Amniotic epithelial cell (primary cell): ENCODE data around the gene FNDC4.

Experiments used
- DNase-seq: peaks from one replicate; pipeline ENCODE4 v3.0.0-alpha.2; 2010; ENCODE audit warnings: low read depth

The FNDC4 gene

DNA sequence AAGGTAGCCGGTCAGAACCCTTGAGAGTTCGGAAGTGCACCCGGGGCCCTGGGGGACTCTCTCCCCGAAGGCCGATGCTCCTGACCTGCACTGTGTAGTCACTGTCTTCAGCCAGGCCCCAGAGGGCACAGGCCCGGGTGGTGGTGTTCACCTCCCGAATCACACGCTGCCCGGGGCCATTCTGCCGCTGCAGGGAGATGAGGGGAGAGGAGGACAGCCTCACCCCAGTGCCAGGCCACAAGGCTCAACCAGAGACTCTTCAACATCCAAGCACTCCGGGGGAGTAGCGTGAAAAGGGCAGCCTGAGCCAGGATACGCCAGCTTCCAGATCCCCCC lies 1.1 kb downstream of the FNDC4 start:
- DNase-seq, result peak; percentile 84

DNA sequence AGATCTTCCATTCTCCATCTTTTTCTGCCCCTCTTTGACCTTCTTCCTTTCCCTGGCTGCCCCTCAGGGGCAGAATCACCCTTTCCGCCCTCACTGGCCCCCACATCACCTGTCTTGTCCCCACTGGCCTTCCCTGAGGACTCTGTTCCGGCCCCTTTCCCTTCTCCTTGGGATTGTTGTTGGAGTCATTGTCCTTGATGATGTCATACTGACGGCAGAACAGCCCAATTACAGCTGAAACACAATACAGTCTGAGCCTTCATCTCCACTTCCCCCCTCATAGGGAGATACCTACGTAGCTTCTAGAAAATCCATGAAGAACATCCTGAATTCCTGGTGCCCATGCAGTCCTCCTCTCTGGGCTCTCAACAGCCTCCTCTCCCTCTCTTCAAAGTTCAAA lies 2.4 kb downstream of the FNDC4 start:
- DNase-seq, result no peak

DNA sequence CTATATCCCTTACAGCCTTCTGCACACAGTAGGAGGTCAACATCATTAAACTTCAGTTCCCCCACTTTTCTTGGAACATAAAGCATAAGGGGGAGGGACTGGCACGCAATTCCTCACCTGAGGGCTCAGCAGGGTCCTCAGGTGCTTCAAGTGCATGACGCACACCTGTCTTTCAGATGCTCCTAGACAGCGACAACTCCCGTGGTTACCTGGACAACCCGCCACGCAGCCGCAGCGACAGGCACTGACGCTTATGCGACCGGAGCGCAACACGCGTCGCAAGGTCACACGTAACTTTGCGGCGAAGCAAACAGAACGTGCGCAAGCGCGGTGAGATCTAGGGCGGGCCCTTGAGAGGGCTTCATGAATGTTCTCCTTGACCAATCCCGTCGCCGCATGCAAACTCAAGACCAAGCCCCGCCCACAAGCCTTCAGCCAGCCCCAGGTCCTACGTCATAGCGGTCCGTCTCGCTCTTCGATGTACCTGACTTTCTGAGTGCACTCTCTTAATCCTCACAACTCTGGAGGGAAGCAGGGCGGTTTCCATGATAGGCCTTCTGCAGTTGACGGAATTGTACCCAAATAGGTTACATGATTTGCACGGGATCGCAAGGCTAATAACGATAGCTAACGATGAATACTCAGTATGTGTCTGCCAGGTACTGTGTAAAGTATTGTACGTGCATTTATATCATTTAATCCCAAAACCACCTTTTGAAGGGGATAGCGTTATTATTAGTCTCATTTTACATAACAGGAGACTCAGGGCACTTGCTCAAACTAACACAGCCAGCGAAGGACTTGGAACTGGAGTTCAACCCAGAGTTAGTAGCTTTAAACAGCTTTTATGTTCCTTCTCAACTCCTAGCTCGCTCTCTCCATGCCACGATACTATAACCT lies 5.3 kb downstream of the FNDC4 start, which contains the start of gene IFT172:
IFT172 (minus strand) TSS at position 246 of the 900 bp plus-strand sequence; CDS start at position 156, 90 bp downstream.
- peak; percentile 95 for DNase-seq

DNA sequence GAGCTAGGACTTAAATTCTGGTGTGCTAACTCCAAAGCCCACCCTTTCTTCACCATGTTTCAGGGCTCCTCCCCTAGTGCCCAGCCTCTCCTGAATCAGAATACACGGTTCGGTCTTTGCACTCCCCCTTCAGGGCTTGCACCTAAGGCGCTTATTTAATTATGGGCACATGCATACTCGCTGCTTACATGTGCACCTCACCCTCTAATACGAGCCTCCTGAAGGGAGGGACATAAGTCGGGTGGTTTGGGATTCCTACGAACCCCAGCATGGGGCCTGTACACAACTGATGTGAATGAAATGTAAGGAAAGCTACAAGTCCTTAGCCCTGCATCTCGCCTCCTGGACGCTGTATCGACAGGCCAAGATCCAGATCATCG lies 5.9 kb downstream of the FNDC4 start:
- DNase-seq, result peak; percentile 24

DNA sequence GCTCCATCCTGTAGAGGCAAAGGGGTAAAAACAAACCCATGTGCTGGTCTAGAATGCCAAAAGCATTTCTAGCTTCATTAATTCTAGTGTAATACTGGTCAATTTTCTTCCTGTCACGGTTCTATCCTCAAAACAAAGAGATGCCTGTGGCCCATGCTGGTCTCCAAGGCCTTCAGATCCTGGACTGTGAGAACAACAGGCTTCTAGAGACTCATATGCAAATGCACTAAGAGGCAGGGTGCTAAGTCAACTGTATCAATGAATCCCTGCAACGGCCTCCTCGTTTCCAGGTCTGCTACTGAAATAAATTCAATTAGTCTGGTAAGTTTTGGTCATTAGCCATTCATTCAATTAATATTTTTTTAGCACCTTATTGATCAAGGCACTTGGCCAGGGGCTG lies 9.5 kb downstream of the FNDC4 start:
- DNase-seq, result no peak

DNA sequence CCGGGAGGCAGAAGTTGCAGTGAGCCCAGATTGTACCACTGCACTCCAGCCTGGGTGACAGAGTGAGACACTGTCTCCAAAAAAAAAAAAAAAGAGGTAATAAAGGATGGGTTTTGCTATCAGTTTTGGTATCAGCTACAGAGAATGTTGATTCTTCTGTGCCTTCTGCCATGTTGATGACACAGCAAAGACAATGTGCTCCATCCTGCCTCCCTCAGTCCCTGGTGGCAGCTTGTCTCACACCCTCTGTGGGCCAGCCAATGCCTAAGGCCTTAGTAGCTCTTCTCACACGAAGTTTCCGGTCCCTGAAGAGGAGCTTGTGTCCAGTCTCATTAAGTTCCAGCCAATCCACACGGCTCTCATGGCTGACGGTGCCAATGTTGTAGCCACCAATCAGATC lies 23.0 kb downstream of the FNDC4 start:
- DNase-seq, result no peak

DNA sequence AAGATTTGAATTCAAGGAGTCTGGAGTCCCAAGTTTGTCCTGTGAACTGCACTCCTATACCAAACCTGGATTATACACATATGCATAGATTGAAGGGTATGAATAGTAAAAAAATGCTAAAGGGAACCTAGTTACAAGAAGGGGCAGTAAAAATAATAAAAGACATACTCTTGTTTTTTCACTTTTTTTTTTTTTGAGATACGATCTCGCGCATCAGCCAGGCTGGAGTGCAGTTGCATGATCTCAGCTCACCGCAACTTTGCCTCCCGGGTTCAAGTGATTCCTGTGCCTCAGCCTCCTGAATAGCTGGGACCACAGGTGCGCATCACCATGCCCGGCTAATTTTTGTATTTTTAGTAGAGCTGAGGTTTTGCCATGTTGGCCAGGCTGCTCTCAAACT lies 30.6 kb downstream of the FNDC4 start:
- DNase-seq, result no peak

DNA sequence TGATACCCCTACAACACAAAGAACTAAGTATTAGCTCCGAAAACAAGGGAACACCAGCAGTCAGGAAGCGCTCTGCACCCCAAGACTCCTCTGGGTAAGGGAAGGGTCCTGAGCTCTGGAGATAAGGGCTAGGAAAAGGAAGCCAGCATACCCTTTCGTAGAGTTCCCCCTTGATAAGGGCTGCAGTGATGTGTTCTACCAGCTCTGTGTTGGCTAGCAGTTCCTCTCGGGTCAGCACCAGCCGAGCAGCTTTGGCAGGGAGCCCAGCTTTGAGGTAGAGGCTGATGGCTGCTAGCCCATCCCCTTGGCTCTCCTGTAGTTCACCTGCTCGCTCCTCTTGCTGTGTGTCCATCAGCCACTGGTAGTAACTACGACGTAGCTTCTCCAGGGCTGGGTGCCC lies 33.9 kb downstream of the FNDC4 start:
- no peak for DNase-seq

DNA sequence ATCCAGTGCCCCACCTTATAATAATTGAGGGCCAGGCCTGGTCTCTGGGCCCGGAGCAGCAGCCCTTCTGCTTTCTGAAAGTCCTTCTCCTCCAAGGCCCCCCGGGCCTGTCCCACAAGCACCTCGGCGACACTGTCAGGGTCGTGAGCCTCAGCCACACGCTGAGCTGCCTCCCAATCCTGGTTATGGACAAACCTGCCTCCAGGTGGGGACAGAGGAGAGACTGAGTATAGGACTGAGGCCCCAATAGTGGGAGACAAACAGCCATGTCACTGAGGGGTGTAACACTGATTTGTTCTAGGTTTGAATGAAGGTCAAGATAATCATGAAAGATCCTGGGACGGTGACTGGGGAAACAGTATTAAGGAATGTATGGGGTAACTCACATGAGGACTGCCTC lies 41.0 kb downstream of the FNDC4 start:
- DNase-seq, result no peak

DNA sequence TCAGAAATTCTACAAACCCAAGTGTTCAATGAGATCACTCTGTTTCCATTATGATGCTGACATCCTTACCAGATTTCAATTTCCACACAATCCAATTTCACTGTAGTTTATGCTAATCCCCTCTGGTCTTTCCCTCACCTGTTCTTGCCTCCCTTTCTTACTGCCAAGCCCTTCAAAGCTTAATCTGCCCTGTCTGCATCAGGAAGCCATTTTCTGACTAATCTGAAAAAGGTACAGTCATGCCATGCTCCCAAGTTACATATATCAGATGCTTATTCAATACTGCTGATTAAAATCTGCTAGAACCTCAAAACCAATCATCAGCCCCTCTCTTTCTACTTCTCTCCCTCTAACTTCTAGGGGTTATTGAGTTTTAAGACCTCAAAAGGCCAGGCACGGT lies 43.9 kb downstream of the FNDC4 start:
- no peak for DNase-seq

DNA sequence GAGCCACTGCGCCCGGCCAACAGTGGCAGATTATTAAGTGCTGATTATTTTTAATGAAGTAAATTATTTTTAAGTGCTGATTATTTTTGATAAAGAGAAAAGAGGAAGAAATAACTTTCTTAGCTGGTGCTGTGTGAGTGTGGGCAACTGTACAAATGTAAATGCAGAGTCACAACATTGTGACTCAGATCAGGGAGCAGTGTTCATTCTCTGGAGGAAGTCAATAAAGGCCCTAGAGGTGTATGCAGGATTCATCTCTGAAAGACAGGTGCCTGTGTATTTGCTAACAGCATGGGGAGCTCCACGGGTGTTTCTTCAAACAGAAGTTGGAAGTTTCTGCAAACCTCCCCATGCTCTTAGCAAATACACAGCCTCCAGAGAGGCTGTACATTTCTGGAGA lies 46.6 kb downstream of the FNDC4 start:
- DNase-seq, result no peak

DNA sequence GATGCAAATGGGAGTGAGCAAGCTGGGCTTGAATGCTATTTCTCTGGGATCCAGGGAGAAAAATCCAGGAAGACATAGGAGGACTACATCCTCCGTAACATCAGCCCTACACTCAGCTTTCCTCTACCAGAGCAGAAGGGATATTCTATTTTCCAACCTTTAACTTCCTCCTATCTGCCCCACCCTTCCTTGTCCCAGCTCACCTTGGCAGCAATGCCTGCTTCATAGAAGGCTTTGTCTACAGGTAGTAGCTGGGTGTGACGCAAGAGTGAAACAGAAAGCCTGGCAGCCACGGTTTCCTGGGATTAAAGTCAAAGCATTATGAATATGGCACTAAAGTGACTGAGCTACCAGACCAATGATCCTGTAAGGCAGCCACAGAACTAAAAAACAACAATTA lies 48.9 kb downstream of the FNDC4 start:
- no peak for DNase-seq

DNA sequence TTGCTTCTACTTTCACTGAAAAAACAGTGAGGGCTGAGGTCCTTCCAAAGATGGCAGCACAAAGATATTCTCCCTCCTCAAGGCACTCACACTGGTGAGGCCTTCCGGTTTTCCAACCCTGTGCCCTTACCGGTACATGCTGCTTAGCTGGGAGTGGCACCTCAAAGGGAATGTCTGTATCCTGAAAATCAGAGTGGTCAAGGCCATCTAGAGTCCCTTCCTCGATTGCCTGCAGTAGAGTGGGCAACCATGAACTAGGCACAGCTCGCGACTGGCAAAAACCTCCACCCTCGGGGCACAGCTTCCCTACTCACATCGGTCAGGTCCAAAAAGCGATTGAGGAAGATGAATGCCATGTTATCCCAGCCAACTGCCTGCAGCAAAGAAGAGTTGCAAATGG lies 49.4 kb downstream of the FNDC4 start:
- no peak for DNase-seq

DNA sequence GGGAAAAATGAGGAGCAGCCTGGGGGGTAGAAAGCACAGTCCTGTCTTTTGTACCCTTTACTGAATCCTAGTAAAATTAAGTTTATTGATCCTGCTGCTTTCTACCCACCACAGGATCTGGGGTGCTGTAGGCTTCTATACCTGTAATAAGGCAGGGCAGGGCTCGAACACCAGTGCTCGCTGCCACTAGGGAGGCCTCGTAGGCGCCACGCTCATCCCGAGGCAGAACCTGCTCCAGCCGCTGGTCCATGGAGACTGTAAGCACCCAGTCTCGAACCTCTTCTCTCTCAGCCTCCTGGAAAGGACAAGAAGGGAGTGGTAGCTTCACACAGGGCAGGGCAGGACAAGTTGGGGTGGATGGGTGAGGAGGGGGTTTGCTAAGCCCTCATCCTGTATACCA lies 49.8 kb downstream of the FNDC4 start:
- no peak for DNase-seq

DNA sequence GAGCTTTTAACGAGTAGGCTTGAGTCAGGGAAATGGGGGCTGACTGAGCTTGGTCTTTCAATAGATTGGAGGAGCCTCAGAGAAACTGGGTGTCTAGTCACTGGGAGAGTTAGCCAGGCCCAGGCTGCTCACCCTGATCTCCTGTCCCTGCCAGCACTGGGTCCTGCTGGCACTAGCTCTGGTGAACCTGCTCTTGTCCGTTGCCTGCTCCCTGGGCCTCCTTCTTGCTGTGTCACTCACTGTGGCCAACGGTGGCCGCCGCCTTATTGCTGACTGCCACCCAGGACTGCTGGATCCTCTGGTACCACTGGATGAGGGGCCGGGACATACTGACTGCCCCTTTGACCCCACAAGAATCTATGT lies 52.1 kb downstream of the FNDC4 start:
- no peak for DNase-seq

DNA sequence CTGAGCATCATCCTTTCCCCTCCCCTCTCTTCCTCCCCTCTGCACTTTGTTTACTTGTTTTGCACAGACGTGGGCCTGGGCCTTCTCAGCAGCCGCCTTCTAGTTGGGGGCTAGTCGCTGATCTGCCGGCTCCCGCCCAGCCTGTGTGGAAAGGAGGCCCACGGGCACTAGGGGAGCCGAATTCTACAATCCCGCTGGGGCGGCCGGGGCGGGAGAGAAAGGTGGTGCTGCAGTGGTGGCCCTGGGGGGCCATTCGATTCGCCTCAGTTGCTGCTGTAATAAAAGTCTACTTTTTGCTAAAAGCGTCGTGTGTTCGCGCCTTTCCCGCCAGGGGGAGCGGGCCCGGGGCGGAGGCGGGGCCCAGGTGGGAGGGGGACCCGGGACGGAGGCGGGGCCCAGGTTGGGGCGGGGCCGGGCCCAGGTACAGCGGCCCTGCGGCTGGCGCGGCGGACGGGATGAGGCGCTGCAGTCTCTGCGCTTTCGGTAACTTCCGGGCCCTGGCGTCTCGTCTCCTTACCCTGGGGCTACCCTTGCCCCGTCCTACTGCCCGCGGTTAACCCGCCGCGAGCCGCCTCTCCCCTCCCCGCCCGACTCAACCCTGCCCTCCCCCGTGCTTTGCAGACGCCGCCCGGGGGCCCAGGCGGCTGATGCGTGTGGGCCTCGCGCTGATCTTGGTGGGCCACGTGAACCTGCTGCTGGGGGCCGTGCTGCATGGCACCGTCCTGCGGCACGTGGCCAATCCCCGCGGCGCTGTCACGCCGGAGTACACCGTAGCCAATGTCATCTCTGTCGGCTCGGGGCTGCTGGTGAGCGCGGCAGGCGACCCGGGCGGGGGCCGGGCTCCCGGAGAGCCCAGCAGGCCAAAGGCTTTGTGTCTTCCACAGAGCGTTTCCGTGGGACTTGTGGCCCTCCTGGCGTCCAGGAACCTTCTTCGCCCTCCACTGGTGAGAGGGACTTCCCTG lies 52.8 kb downstream of the FNDC4 start, which contains the start of gene KRTCAP3:
KRTCAP3 (plus strand) TSS at position 424 of the 962 bp plus-strand sequence; CDS start at position 456, 32 bp downstream.
- no peak for DNase-seq
